CD4-positive, alpha-beta T cell (primary cell): ENCODE measurements around the gene CPNE2. TPM values are rescaled to one million over a fixed set of nuclear protein-coding genes. Genes with fewer than 3 reads are reported as not detected.

Experiments used
- ATAC-seq: fragments of 200-7000 bp; cut with Tn5 transposase; one replicate; pipeline ENCODE4 v1.10.0; 2022; ENCODE audit warnings: mild to moderate bottlenecking; ENCODE audit not compliant: poor library complexity
- CTCF ChIA-PET: fragments of 350-600 bp; sonication (Branson Sonifier 250); formaldehyde crosslinking; loops from one replicate; lab custom pipeline; 2021; ENCODE audit warnings: antibody characterized with exemption, inconsistent platforms; lab: Charles Lee
- POLR2A ChIA-PET: fragments of 350-600 bp; sonication (Branson Sonifier 250); formaldehyde crosslinking; loops from one replicate; lab custom pipeline; 2021; ENCODE audit warnings: antibody characterized with exemption, inconsistent platforms; lab: Charles Lee
- DNase-seq, 14 experiments: peaks; one replicate each; pipeline ENCODE4 v3.0.0-alpha.2; 2013 to 2020; ENCODE audit warnings: mixed read lengths in 2 of 14
- H3K27ac ChIP-seq, 2 donors: one replicate each; pipeline versions ENCODE4 v1.5.1 to v1.7.0; 2013; ENCODE audit warnings: low read length in 2 of 2, low read depth in 1 of 2, mild to moderate bottlenecking in 1 of 2
- H3K27me3 ChIP-seq, 2 experiments: 1 replicate in 1 of 2; 2 replicates in 1 of 2; pipeline versions ENCODE4 v1.6.1 to v1.7.0; 2013; ENCODE audit warnings: low read length in 2 of 2, control low read depth in 1 of 2, mild to moderate bottlenecking in 1 of 2, moderate library complexity in 1 of 2; ENCODE audit not compliant: insufficient read depth in 2 of 2, control insufficient read depth in 1 of 2
- H3K36me3 ChIP-seq: one replicate; pipeline ENCODE4 v1.6.1; 2013; ENCODE audit warnings: low read length, control low read depth; ENCODE audit not compliant: insufficient read depth
- H3K4me1 ChIP-seq: one replicate; pipeline ENCODE4 v1.6.1; 2013; ENCODE audit warnings: low read length, control low read depth; ENCODE audit not compliant: insufficient read depth
- H3K4me3 ChIP-seq: one replicate; pipeline ENCODE4 v1.5.1; 2013; ENCODE audit warnings: mild to moderate bottlenecking, low read length, moderate library complexity
- H3K9me3 ChIP-seq, 2 experiments: 1 replicate in 1 of 2; 2 replicates in 1 of 2; pipeline versions ENCODE4 v1.6.1 to v1.7.0; 2013; ENCODE audit warnings: low read length in 2 of 2, mild to moderate bottlenecking in 2 of 2, control low read depth in 1 of 2, moderate library complexity in 1 of 2; ENCODE audit not compliant: control insufficient read depth in 1 of 2, insufficient read depth in 1 of 2
- H3K27ac Mint-ChIP-seq: one replicate; pipeline ENCODE4 v1.8.0; 2020; ENCODE audit warnings: mixed read lengths
- H3K27me3 Mint-ChIP-seq: one replicate; pipeline ENCODE4 v1.8.0; 2021; ENCODE audit warnings: mixed read lengths
- H3K36me3 Mint-ChIP-seq: one replicate; pipeline ENCODE4 v1.8.0; 2021; ENCODE audit warnings: low read depth, mixed read lengths
- H3K4me1 Mint-ChIP-seq: one replicate; pipeline ENCODE4 v1.8.0; 2021; ENCODE audit warnings: low read depth, mixed read lengths
- H3K4me3 Mint-ChIP-seq: one replicate; pipeline ENCODE4 v1.8.0; 2020; ENCODE audit warnings: mild to moderate bottlenecking, mixed read lengths
- H3K9me3 Mint-ChIP-seq: one replicate; pipeline ENCODE4 v1.8.0; 2020; ENCODE audit warnings: mixed read lengths
- intact Hi-C, 2 experiments: fragments of 100-400 bp; cut with DNase I in 1 of 2; cut with micrococcal nuclease in 1 of 2; formaldehyde crosslinking; loops; one replicate each; pipeline versions ENCODE4 v1.15.1 to v1.9.0; 2023 to 2025; cut with DNase I, micrococcal nuclease
- total RNA-seq, 174 experiments: library from RNA in 2 of 174; stranded (reverse) in 2 of 174; gene quantifications; one replicate each; pipeline ENCODE4 v1.2.3 and lab custom pipeline; 2021 to 2026
- TF ChIP-seq, protein P1 (sequence below): fragments of 200-600 bp; IDR thresholded peaks from one replicate; pipeline ENCODE4 v1.8.0; 2022; ENCODE audit warnings: antibody characterized with exemption, mild to moderate bottlenecking

The CPNE2 gene
- total RNA-seq, 2 experiments from 2014 or later, result 2.2 to 3.5 TPM

GRCh38 chr16:57140931-57141668 is 48.7 kb downstream of the CPNE2 start:
- intact Hi-C loops, result loop anchor here in 1 of 2 experiments (5.0 kb wide), 1 partner anchor 104 kb away; no protein-coding TSS in a partner anchor
- Mint-ChIP-seq H3K9me3 (no peaks in the 10 kb centered on the region), H3K36me3 (no peaks in the 10 kb centered on the region), H3K4me1 (peaks cover 65% of the 10 kb centered on the region), H3K27me3 (no peaks in the 10 kb centered on the region), H3K27ac (peak overlapping the region; percentile 90), H3K4me3 (peak overlapping the region; percentile 54)
- ChIA-PET CTCF (interaction anchor here (1.0 kb wide), 1 partner anchor 21 kb away, joined by 3 read pairs; no protein-coding TSS in a partner anchor), POLR2A (interaction anchor here (1.6 to 2.3 kb wide), 3 partner anchors 11 to 18 kb away, joined by 5 to 9 read pairs (median 7); no protein-coding TSS in a partner anchor)
- no peaks in the 10 kb centered on the region for H3K36me3 ChIP-seq
- DNase-seq, result peak in 1 of 14 experiments; percentile 1
- no peak overlapping the region for H3K27ac ChIP-seq
- TF ChIP-seq, protein P1, sequence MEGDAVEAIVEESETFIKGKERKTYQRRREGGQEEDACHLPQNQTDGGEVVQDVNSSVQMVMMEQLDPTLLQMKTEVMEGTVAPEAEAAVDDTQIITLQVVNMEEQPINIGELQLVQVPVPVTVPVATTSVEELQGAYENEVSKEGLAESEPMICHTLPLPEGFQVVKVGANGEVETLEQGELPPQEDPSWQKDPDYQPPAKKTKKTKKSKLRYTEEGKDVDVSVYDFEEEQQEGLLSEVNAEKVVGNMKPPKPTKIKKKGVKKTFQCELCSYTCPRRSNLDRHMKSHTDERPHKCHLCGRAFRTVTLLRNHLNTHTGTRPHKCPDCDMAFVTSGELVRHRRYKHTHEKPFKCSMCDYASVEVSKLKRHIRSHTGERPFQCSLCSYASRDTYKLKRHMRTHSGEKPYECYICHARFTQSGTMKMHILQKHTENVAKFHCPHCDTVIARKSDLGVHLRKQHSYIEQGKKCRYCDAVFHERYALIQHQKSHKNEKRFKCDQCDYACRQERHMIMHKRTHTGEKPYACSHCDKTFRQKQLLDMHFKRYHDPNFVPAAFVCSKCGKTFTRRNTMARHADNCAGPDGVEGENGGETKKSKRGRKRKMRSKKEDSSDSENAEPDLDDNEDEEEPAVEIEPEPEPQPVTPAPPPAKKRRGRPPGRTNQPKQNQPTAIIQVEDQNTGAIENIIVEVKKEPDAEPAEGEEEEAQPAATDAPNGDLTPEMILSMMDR, result no peak
- no peak overlapping the region for H3K4me3 ChIP-seq
- ATAC-seq, result no peak
- peaks cover 63% of the 10 kb centered on the region for H3K4me1 ChIP-seq
- H3K9me3 ChIP-seq, result no peaks in the 10 kb centered on the region
- no peaks in the 10 kb centered on the region for H3K27me3 ChIP-seq

- no peaks in the 10 kb centered on the region for H3K27me3 ChIP-seq
- intact Hi-C loops, result loop anchor here in 1 of 2 experiments (5.0 kb wide), 1 partner anchor 105 kb away; no protein-coding TSS in a partner anchor
- Mint-ChIP-seq H3K36me3 (no peaks in the 10 kb centered on the region), H3K4me1 (peaks cover 63% of the 10 kb centered on the region), H3K27me3 (no peaks in the 10 kb centered on the region), H3K27ac (peak overlapping the region; percentile 90), H3K4me3 (peak overlapping the region; percentile 54), H3K9me3 (no peaks in the 10 kb centered on the region)
- no peaks in the 10 kb centered on the region for H3K9me3 ChIP-seq
- H3K4me3 ChIP-seq, result no peak overlapping the region
- peak; percentile 92 for ATAC-seq
- H3K4me1 ChIP-seq, result peaks cover 60% of the 10 kb centered on the region
- TF ChIP-seq, protein P1, result no peak
- no peaks in the 10 kb centered on the region for H3K36me3 ChIP-seq
- peak in 7 of 14 experiments; percentile 21 to 54 (median 29) for DNase-seq
- ChIA-PET CTCF (interaction anchor here (1.0 to 1.4 kb wide), 2 partner anchors 14 to 22 kb away, joined by 3 to 4 read pairs; no protein-coding TSS in a partner anchor), POLR2A (interaction anchor here (0.7 to 2.3 kb wide), 6 partner anchors 10 to 49 kb away, joined by 3 to 9 read pairs (median 4); no protein-coding TSS in a partner anchor)
- H3K27ac ChIP-seq, result peak overlapping the region; percentile 51 to 68
Measured at GRCh38 chr16:57141822-57142631, 49.6 kb downstream of the CPNE2 start.
